Activated CD4-positive, alpha-beta T cell treated with anti-CD3 and anti-CD28 coated beads for 36 hours (primary cell): ENCODE measurements around the gene REC114. TPM values are rescaled to one million over a fixed set of nuclear protein-coding genes. Genes with fewer than 3 reads are reported as not detected.
"Not testable (repeated sequence)": the region's sequence is repeated elsewhere in the genome, so short reads cannot be mapped to it uniquely, and the experiment has no call there.

Experiments used
- ATAC-seq: fragments of 200-7000 bp; cut with Tn5 transposase; one replicate; pipeline ENCODE4 v1.10.0; 2021; ENCODE audit warnings: mild to moderate bottlenecking, moderate library complexity
- CTCF ChIA-PET: fragments of 350-600 bp; sonication (Branson Sonifier 250); formaldehyde crosslinking; loops from one replicate; lab custom pipeline; 2021; ENCODE audit warnings: antibody characterized with exemption; lab: Charles Lee
- POLR2A ChIA-PET: fragments of 350-600 bp; sonication (Branson Sonifier 250); formaldehyde crosslinking; loops from one replicate; lab custom pipeline; 2021; ENCODE audit warnings: antibody characterized with exemption, inconsistent platforms; lab: Charles Lee
- DNase-seq: peaks from one replicate; pipeline ENCODE4 v3.0.0-alpha.2; 2020
- H3K27ac Mint-ChIP-seq: one replicate; pipeline ENCODE4 v1.8.0; 2021; ENCODE audit warnings: mixed read lengths
- H3K27me3 Mint-ChIP-seq: one replicate; pipeline ENCODE4 v1.8.0; 2021; ENCODE audit warnings: mixed read lengths
- H3K36me3 Mint-ChIP-seq: one replicate; pipeline ENCODE4 v1.8.0; 2021; ENCODE audit warnings: low read depth, mixed read lengths
- H3K4me1 Mint-ChIP-seq: one replicate; pipeline ENCODE4 v1.8.0; 2021; ENCODE audit warnings: mixed read lengths
- H3K4me3 Mint-ChIP-seq: one replicate; pipeline ENCODE4 v1.8.0; 2021; ENCODE audit warnings: mild to moderate bottlenecking, moderate library complexity, mixed read lengths
- H3K9me3 Mint-ChIP-seq: one replicate; pipeline ENCODE4 v1.8.0; 2021; ENCODE audit warnings: low read depth, mixed read lengths
- intact Hi-C, 2 experiments: fragments of 100-400 bp; cut with DNase I in 1 of 2; cut with micrococcal nuclease in 1 of 2; formaldehyde crosslinking; loops; one replicate each; pipeline versions ENCODE4 v1.14.2 to v1.15.1; 2022 to 2024; cut with DNase I, micrococcal nuclease
- total RNA-seq, 2 experiments: library from RNA; stranded (reverse); gene quantifications; one replicate each; pipeline ENCODE4 v1.2.3, GENCODE V29; 2021

Gene REC114, protein sequence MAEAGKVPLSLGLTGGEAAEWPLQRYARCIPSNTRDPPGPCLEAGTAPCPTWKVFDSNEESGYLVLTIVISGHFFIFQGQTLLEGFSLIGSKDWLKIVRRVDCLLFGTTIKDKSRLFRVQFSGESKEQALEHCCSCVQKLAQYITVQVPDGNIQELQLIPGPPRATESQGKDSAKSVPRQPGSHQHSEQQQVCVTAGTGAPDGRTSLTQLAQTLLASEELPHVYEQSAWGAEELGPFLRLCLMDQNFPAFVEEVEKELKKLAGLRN
- total RNA-seq, result not detected

DNA sequence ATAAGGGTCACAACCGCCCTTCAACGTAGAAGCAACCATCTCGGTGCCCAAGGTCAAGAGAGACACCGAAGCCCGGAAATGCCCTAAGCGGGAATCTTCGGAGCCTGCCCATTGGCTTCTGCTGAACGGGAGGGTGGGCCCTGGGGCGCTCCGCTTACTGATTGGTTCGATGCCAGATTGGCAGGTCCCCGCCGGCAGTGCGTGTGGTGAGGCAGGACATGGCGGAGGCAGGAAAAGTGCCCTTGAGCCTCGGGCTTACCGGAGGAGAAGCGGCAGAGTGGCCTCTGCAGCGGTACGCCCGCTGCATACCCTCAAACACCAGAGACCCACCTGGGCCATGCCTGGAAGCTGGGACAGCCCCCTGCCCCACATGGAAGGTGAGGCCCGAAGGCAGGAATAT lies at the start of gene REC114:
Gene REC114 (plus strand): TSS at position 197 of the 400 bp plus-strand sequence. CDS start 22 bp downstream, at position 219.
- intact Hi-C loops, result no loop called here
- no peak within 1 kb of the TSS for H3K4me3 Mint-ChIP-seq
- ChIA-PET POLR2A (no interaction called here), CTCF (no interaction called here)
- DNase-seq (no peak), ATAC-seq (no peak)
- peaks cover 16% of the 10 kb centered on the region for H3K27me3 Mint-ChIP-seq
- H3K27ac Mint-ChIP-seq, result no peak within 1 kb of the TSS
- no peaks in the 10 kb centered on the region for H3K9me3 Mint-ChIP-seq
- no peaks in the 10 kb centered on the region for H3K36me3 Mint-ChIP-seq
- peaks cover 2% of the 10 kb centered on the region for H3K4me1 Mint-ChIP-seq

DNA sequence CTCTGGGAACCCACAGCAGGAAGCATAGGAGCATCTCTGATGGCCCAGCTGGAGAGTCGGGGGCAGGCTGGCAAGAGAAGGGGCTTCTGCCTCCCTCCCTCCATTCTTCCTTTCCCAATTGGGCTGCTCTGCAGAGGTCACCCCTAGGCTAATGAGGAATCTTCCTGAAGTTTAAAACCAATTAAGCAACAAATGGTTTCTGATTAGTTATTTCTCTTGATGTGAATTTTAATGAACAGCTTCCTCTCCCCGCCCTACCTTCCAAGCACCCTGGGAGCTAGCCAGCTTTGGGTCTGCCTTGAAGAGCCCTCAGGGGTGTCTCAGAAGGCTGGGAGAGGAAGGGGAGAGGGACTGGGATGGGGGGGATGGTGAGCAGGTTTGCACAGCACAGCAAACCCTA lies 49.6 kb upstream of the REC114 start:
- Mint-ChIP-seq H3K27me3 (peaks cover 8% of the 10 kb centered on the region), H3K36me3 (no peaks in the 10 kb centered on the region), H3K27ac (no peak overlapping the region), H3K9me3 (no peaks in the 10 kb centered on the region), H3K4me3 (no peak overlapping the region), H3K4me1 (no peaks in the 10 kb centered on the region)
- CTCF ChIA-PET, result no interaction called here
- ATAC-seq (no peak), DNase-seq (no peak)
- POLR2A ChIA-PET, result no interaction called here
- intact Hi-C loops, result no loop called here

DNA sequence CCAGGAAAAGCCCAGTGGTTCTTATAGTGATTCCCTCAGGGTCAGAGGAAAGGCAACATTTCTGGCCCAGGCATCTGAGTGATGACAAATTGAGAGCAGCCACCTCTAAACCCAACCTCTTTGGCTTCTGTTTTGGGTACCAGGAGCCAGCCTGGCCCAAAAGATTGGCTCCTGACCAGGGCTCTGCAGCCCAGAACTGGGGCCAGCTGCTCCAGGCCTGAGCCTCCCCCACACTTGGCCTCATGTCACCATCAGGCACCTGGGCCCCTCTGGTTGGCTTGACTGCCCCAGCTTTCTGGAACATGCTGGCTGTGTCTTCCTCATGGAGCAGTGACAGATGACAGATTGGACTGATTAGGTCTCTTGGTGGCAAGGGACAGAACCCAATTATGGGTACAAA lies 48.2 kb upstream of the REC114 start:
- DNase-seq (no peak), ATAC-seq (no peak)
- no peaks in the 10 kb centered on the region for H3K9me3 Mint-ChIP-seq
- H3K27ac Mint-ChIP-seq, result no peak overlapping the region
- H3K4me3 Mint-ChIP-seq, result no peak overlapping the region
- ChIA-PET CTCF (interaction anchor here (0.6 kb wide), 1 partner anchor 263 kb away, joined by 3 read pairs; no protein-coding TSS in a partner anchor), POLR2A (no interaction called here)
- H3K36me3 Mint-ChIP-seq, result no peaks in the 10 kb centered on the region
- peaks cover 10% of the 10 kb centered on the region for H3K27me3 Mint-ChIP-seq
- H3K4me1 Mint-ChIP-seq, result no peaks in the 10 kb centered on the region
- intact Hi-C loops, result no loop called here

DNA sequence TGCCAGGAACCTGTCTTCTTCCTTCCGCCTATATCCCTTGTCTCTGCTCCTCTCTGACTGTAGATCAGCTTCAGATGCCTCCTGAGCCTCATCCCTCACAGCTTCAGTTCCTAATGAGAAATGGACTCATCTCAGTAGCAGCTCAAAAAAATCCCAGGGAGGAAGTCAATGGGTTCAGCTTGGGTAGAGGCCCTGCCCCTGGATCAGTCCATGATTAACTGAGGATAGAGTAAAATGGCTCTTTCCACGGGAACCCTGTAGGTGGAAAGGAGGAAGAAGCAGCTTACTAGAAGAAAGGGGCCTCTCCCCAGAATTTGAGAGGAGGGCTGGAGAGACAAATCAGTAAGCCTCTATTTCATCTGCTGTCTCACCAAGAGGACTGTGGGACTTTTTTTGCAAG lies 47.3 kb upstream of the REC114 start:
- Mint-ChIP-seq H3K4me1 (no peaks in the 10 kb centered on the region), H3K4me3 (no peak overlapping the region), H3K27ac (no peak overlapping the region), H3K36me3 (no peaks in the 10 kb centered on the region), H3K27me3 (peaks cover 10% of the 10 kb centered on the region), H3K9me3 (no peaks in the 10 kb centered on the region)
- ChIA-PET POLR2A (no interaction called here), CTCF (interaction anchor here (0.7 kb wide), 1 partner anchor 235 kb away, joined by 4 read pairs; no protein-coding TSS in a partner anchor)
- ATAC-seq (no peak), DNase-seq (no peak)
- intact Hi-C loops, result no loop called here

DNA sequence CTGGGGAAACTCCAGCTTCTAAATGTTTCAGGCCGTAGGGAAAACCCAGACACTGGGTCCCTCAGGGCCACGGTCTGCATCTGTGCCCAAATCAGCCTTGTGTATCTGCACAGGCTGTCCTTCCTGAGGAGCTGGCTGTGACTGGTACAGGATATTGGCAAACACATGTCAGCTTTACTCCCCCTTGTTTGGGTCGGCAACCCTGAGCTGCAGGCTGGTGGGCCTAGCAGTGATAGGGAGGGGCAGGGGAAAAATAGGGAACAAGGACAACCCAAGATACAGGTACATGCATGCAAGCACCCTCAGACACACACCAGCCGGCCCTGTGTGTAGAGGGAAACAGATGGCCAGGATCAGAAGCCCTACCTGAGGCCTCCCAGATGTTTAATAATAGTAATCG lies 45.5 kb upstream of the REC114 start:
- POLR2A ChIA-PET, result no interaction called here
- H3K27me3 Mint-ChIP-seq, result peaks cover 10% of the 10 kb centered on the region
- no peak for DNase-seq
- no peaks in the 10 kb centered on the region for H3K4me1 Mint-ChIP-seq
- ATAC-seq, result no peak
- CTCF ChIA-PET, result no interaction called here
- no peak overlapping the region for H3K4me3 Mint-ChIP-seq
- no peaks in the 10 kb centered on the region for H3K9me3 Mint-ChIP-seq
- intact Hi-C loops, result no loop called here
- H3K27ac Mint-ChIP-seq, result no peak overlapping the region
- H3K36me3 Mint-ChIP-seq, result no peaks in the 10 kb centered on the region

DNA sequence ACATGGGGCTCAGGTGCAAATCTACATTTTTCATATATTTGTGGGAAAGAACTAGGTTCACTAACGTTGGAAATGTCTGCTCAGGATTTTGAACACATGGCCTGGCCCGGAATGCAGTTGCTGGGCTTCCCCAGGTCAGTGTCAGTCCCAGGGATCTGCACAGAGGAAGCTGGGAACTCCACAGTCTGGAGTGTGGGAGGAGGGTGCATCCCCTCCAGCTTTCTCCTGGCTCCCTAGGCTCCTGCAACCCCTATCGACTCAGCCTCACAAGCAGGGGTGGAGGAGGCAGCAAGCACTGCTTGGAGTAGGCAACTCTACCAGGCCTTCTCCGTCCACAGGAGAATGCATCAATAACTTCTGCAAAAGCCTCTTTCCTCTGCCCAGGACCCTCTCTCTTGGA lies 44.1 kb upstream of the REC114 start:
- intact Hi-C loops, result no loop called here
- Mint-ChIP-seq H3K36me3 (no peaks in the 10 kb centered on the region), H3K9me3 (no peaks in the 10 kb centered on the region), H3K4me3 (no peak overlapping the region), H3K27ac (no peak overlapping the region), H3K4me1 (no peaks in the 10 kb centered on the region), H3K27me3 (peaks cover 7% of the 10 kb centered on the region)
- CTCF ChIA-PET, result no interaction called here
- no peak for DNase-seq
- no peak for ATAC-seq
- POLR2A ChIA-PET, result no interaction called here

DNA sequence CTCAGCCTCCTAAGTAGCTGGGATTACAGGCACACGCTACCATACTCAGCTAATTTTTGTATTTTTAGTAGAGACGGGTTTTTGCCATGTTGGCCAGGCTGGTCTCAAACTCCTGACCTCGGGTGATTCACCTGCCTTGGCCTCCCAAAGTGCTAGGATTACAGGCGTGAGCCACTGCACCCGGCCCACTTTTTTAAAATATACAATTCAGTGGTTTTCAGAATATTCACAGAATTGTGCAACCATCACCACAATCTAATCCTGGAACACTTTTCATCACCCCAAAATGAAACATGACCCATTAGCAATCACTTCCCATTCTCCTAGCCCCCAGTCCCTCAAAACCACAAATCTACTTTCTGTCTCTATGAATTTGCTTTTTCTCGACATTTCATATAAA lies 42.7 kb upstream of the REC114 start:
- H3K9me3 Mint-ChIP-seq, H3K36me3 Mint-ChIP-seq, ATAC-seq, DNase-seq, H3K27ac Mint-ChIP-seq, CTCF ChIA-PET, H3K27me3 Mint-ChIP-seq, intact Hi-C loops, POLR2A ChIA-PET, H3K4me3 Mint-ChIP-seq, H3K4me1 Mint-ChIP-seq: not testable (repeated sequence)

DNA sequence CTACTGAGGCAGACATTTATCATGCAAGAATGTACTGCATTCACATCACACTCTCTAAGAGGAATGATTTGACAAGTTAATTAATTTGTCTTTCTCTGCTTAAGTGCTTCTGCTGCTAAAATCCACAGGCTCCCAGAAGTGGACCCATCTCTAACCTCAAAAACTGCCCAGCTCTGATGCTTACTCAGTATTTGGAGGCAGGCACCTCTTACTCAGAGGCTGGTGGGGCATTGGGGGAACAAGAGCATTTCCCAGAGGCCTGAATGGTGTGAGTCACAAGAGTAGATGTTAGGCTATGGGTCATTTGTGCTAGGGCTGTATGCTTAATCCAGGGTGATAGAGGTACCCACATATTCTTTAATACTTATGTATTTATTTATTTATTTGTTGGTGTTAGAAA lies 39.8 kb upstream of the REC114 start:
- ChIA-PET CTCF (no interaction called here), POLR2A (no interaction called here)
- no peak for DNase-seq
- no peaks in the 10 kb centered on the region for H3K9me3 Mint-ChIP-seq
- H3K36me3 Mint-ChIP-seq, result no peaks in the 10 kb centered on the region
- peaks cover 9% of the 10 kb centered on the region for H3K27me3 Mint-ChIP-seq
- ATAC-seq, result no peak
- H3K27ac Mint-ChIP-seq, result no peak overlapping the region
- no peak overlapping the region for H3K4me3 Mint-ChIP-seq
- H3K4me1 Mint-ChIP-seq, result no peaks in the 10 kb centered on the region
- intact Hi-C loops, result no loop called here

DNA sequence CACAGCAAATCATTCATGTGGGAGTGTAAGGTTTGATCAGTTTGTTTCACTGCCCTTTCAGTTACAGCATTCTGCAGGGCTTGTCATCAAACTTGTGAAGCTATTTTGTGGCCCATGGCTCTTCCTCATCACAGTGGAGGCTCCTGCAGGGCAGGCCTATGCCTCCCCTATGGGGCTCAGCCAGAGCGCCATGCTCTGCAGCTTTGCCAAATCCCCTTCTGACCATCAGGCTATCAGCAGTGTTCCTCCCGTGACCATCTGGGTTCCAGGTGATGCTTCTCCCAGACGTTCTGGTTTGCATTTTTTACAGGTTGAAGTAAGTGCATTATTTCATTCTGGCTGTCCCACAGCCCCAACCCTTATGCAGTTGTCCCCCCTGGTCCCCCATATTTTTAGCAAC lies 28.1 kb upstream of the REC114 start:
- intact Hi-C loops, result no loop called here
- Mint-ChIP-seq H3K4me1 (no peaks in the 10 kb centered on the region), H3K36me3 (no peaks in the 10 kb centered on the region), H3K27me3 (peaks cover 8% of the 10 kb centered on the region), H3K4me3 (no peak overlapping the region), H3K27ac (no peak overlapping the region), H3K9me3 (no peaks in the 10 kb centered on the region)
- no peak for DNase-seq
- CTCF ChIA-PET, result interaction anchor here (0.5 to 1.0 kb wide), 3 partner anchors 81 to 284 kb away, joined by 3 to 4 read pairs (median 3); no protein-coding TSS in a partner anchor
- no peak for ATAC-seq
- POLR2A ChIA-PET, result no interaction called here

DNA sequence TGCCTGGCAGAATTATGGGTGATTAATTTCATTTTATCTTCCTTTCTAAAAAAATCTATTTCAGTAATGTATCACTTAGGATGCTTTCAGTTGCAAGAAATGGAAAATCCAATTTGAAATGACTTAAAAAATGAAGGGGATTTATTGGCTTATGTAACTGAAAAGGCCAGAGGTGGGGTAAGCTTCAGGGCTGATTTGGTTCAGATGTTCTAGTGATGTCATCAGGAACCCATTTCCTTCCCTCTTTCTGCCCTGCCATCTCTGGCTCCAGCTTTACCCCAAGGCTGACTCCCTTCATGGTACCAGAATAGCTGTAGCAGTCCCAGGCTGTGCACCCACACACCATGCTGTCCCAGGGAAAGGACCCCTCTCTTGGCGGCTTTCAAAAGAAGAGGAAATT lies 18.5 kb upstream of the REC114 start:
- H3K27me3 Mint-ChIP-seq, result peaks cover 21% of the 10 kb centered on the region
- H3K36me3 Mint-ChIP-seq, result no peaks in the 10 kb centered on the region
- H3K9me3 Mint-ChIP-seq, result no peaks in the 10 kb centered on the region
- intact Hi-C loops, result no loop called here
- DNase-seq, result no peak
- ChIA-PET CTCF (interaction anchor here (1.8 kb wide), 1 partner anchor 8 kb away, joined by 5 read pairs; no protein-coding TSS in a partner anchor), POLR2A (no interaction called here)
- ATAC-seq, result no peak
- peaks cover 3% of the 10 kb centered on the region for H3K4me1 Mint-ChIP-seq
- H3K4me3 Mint-ChIP-seq, result no peak overlapping the region
- H3K27ac Mint-ChIP-seq, result no peak overlapping the region

DNA sequence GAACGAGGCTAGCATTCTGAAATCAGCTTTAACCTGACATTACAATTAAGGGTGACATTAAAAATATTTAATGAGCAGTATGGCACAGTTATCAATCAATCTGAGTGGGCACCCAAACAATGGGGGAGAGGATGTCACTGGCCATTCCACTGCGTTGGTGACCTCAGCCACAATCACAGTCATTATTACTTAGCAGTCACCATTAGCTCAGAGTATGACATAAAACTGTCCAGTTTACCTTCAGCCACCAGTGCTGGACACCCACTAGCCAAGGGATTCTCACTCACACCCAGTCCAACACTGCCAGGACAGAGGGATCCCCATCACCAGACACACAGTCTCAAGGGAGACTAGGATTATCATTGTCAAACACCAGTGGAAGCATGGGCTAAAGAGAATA lies 17.5 kb upstream of the REC114 start:
- intact Hi-C loops, result no loop called here

DNA sequence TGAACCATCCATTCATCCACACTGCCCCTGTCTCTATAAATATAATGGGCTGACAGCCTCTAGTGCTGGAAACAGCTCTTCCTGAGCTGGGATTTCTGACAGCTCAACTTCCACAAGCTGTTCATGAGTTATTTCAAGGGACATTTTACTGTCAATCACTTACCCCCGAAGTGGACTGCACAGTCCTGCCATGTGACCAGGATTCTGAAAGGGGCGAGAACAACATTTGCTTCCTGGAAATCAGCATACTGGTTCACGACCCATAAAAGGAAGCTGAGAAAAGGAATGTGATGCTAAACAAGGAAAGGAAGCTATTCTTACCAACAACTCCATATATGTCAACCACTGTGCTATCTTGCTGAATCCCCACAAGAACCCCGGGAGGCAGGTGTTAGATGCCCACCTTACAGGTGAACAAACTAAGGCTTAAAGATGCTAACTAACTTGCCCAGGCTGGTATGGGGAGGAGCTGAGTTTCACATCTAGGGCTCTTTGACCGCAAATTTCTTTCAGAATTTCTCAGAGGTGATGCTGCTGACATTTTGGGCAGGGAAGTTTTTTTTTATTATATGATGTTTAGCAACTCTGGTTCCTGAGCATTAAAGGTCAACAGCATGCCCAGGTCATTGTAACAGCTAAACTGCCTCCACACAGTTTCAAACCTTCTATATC lies 16.5 kb upstream of the REC114 start:
- no peak overlapping the region for H3K27ac Mint-ChIP-seq
- intact Hi-C loops, result no loop called here
- H3K36me3 Mint-ChIP-seq, result no peaks in the 10 kb centered on the region
- ATAC-seq (no peak), DNase-seq (no peak)
- peaks cover 21% of the 10 kb centered on the region for H3K27me3 Mint-ChIP-seq
- ChIA-PET CTCF (interaction anchor here (1.8 kb wide), 1 partner anchor 10 kb away, joined by 5 read pairs; no protein-coding TSS in a partner anchor), POLR2A (no interaction called here)
- no peak overlapping the region for H3K4me3 Mint-ChIP-seq
- H3K4me1 Mint-ChIP-seq, result peaks cover 3% of the 10 kb centered on the region
- H3K9me3 Mint-ChIP-seq, result no peaks in the 10 kb centered on the region

More for the DNA sequence above, 17.5 kb upstream of the REC114 start:
- H3K9me3 Mint-ChIP-seq, result no peaks in the 10 kb centered on the region
- no peak overlapping the region for H3K4me3 Mint-ChIP-seq
- DNase-seq (no peak), ATAC-seq (no peak)
- POLR2A ChIA-PET, result no interaction called here
- peaks cover 21% of the 10 kb centered on the region for H3K27me3 Mint-ChIP-seq
- peaks cover 3% of the 10 kb centered on the region for H3K4me1 Mint-ChIP-seq
- no peaks in the 10 kb centered on the region for H3K36me3 Mint-ChIP-seq
- no peak overlapping the region for H3K27ac Mint-ChIP-seq
- CTCF ChIA-PET, result interaction anchor here (1.1 to 1.8 kb wide), 2 partner anchors 9 to 14 kb away, joined by 3 to 5 read pairs; no protein-coding TSS in a partner anchor
